Esophagus mucosa (tissue), 1 donor: Measurements from ENCODE around the gene TRAP1. TPM values are rescaled to one million over a fixed set of nuclear protein-coding genes. Genes with fewer than 3 reads are reported as not detected.

Experiments used
- ATAC-seq: fragments of 200-7000 bp; cut with Tn5 transposase; one replicate; pipeline ENCODE4 v1.9.1; 2020
- total RNA-seq: library from RNA; stranded (reverse); gene quantifications from one replicate; pipeline ENCODE4 v1.2.4, GENCODE V29; 2023
- donor health status: DM: yes; HTN: yes; CAD: no.

The TRAP1 gene
- total RNA-seq: 131 TPM

DNA sequence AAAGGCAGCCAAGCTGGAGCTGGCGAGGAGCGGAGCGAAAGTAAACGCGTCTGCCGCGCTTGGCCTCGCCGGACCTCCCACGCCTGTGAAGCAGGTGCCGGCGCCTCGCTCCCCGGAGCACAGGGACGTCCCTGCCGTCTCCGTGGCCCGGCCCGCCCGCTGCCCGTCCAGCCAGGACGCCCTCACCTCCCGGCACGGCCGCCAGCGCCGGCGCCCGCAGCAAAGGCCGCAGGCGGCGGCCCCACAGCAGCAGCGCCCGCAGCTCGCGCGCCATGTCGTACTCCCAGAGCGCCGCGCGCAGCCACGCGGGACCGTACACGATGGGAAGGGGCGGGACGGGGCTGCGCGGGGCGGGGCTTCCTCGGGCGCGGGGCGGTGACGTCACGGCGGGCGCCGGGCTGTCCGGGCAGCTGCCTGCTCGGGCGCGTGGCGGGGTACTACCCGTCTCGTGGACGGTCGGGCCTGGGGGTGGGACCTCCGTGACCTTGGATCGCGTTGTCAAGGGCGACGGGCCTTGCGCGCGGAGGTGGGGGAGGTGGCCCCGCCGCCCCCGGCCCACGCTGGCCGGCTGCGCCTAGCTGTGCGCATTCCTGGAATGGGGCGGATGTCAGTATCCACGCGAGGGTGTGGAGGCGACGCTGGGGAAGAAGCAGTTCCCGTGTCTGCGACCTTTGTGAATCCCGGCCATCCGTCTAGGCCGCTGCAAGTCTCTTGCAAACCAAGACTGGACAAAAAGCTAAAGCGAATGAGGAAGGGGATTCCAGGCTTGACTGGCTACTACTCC lies at the start of gene TRAP1:
TSS of gene TRAP1 (minus strand) at position 290 of the 784 bp plus-strand sequence. CDS start at position 274, 16 bp downstream.
- peak; percentile 98 for ATAC-seq

DNA sequence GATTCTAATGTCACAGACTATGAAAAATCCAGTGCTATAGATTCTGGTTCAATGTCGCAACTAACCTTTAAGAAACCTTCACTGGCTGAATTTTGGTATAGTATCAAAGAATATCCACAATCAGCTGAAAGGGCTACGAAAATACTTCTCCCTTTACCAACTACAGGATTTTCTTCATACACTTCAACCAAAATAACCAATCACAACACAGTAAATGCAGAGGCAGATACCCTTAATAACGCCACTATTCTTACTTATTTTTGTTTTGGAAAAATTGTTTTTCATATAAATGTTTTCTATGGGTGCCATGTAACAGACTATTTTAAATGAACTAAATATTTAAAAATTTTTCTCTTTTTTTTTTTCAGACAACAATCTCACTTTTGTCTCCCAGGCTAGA lies 48.9 kb upstream of the TRAP1 start:
- no peak for ATAC-seq

DNA sequence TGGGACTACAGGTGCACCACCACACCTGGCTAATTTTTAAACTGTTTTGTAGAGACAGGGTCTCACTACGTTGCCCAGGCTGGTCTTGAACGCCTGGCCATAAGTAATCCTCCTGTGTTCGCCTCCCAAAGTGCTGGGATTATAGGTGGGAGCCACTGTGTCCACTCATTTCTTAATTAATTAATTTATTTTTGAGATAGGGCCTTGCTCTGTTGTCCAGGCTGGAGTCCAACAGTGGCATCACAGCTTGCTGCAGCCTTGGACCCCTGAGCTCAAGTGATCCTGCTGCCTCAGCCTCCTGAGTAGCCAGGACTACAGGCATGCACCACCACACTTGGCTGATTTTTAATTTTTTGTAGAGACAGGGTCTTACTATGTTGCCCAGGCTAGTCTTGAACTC lies 47.1 kb upstream of the TRAP1 start:
- ATAC-seq: no peak

DNA sequence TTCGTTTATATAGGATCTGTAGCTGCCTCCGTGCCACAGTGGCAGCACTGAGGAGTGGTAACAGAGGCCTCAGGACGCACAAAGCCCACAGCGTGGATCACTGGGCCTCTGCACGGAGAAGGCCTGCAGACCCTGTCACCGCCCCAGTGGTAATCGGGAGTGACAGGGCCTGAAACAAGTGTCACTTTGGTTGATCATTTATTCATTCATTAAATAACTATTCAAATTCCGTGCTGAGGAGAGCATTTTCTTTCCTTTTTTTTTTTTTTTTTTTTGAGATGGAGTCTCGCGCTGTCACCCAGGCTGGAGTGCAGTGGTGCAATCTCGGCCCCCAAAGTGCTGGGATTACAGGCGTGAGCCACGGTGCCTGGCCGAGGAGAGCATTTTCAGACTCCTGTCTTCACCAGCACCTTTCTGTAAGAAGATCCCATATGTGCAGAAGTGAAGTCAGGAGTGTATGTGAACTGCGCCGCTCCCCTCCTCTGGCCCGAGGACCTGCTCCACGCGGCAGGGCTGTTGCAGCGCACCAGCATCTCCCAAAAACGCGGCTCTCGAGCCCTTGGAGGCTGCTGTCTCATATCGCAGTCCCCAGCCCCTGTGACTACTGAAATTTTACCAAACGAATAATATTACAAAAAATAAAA lies 44.9 kb upstream of the TRAP1 start:
- ATAC-seq: no peak

DNA sequence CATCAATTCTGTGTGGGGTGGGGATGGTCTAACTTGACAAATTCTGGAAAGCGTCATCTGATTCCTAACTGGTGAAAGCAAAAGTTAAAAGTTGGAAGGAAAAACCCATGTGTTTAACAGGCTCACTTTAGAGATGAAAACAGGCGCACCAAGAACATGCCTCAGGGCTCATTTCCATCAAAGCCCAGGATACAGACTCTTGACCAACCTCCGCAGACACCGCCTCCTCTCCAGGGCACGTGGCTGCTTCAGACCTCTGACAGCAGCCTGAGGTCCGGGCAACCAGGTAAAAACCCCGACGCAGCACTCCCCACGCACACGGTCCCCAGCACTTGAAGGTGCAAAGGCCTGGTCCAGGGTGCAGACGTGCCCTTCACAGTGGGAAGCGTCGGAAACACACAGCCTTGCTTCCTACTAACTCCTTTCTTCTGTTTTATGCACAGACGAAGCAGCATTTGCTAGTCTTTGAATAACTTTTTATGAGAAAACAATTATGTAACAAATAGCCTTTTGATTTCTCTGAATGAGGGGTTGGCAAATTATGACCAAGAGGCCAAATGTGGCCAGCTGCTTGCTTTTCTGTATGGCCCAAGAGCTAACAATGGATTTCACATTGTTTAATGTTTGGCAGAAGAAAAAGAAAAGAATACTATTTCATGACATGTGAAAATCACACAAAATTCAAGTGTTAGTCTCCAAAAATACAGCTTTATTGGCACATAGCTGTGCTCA lies 44.2 kb upstream of the TRAP1 start:
- ATAC-seq: no peak

DNA sequence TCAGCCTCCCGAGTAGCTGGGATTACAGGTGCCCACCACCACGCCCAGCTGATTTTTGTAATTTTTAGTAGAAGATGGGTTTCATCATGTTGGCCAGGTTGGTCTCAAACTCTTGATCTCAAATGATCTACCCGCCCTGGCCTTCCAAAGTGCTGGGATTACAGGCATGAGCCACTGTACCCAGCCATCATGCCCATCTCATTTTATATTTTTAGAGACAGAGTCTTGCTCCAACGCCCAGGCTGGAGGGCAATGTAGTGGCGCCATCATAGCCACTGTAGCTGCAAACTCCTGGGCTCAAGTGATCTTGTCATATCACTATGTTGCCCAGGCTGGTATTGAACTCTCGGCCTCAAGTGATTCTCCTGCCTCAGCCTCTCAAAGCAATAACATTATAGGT lies 43.2 kb upstream of the TRAP1 start:
- no peak for ATAC-seq

DNA sequence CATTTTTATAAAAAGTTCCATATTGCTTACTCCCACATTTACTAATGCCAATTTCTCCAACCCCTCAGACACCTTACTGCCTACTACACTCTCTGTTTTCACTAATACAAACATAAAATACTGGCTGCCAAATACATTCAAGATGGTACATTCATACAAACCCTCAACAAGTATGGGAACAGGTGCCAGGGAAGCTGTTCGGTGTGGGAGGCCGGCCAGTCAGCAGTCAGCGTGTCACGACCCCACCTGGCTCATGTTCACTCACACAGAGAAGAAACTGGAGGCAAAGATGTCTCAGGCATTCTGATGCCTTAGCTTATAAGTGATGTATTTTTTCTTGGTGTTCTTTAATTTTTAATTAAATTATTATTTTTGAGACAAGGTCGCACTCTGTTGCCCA lies 42.4 kb upstream of the TRAP1 start:
- no peak for ATAC-seq

DNA sequence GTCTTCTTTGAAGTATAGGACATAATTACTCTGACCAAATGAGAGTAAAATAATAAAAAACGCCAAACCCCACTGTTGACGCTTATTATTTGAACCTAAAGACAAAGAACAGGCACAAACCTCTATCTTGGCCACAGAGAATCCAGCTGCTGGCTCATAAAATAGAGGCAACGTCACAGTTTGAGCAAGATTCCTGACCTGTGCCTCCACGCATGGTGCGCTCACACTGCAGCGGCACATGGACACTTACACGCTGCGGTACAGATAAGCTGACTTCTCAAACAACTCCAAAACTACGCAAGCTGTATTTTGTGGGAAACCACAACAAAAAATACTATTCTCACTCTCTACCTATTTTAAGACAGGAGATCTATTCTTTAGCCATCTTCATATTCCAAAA lies 38.8 kb upstream of the TRAP1 start:
- no peak for ATAC-seq

DNA sequence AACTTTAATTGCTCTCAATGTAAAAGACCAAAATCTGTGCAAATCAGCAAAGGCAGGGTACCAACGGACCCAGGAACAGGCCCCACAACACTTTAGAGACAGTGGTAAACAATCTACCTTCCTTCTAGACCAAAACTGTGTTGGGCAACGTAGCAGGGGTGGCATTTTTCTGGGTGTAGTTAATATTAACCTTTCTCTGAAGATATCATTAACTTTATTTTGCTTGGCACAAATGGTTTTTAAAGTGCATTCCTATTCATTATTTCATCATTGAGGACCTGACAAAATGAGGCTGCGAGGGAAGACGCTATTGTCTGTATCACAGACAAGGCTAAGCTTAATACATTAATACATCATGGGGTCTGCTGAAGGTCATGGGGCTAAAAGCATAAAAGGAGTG lies 37.9 kb upstream of the TRAP1 start:
- no peak for ATAC-seq

DNA sequence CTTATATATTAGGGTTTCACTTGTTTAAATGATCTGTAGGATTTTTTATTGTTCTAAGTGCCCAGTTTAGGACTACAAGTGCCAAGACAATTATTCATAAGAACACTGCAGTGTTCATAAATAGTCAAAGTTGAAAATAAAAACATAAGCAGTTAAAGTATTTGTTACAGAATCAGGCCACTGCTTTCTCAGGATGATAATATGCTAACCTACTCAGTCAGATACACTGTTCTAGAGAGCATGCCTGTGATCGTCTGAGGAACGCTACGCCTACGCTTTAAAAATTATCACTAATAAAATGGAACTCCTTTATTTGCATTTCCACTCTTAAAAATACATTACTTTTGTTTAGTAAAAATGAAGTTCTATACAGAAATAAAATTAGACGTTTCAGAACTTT lies 37.4 kb upstream of the TRAP1 start:
- ATAC-seq: no peak

DNA sequence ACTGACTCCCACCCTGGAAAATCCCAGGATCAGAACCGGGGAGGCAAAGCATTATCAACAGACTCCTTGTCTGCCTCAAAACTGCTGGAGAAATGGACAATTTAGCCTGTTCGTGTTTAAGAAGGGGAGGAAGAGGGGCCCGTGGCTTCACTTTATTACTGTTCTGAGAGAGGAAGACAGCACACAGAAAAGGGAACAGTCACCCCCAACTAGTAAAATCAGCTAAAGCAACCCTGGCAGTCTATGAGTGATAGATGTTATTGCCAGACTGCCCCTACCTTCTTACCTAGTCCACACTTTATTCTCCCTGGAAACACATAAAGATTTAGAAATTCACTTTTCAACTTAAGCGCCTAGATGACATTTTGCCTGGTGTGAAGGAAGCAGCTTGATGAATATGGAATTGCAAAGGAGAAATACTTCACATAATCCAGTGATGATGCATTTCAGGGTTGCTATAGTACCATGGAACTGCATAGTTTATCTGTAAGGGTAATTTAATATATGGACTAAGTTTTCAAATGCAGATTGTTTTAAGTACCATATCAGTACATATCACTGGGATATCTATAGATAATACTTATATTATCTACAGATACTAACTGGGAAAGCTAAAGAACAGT lies 36.9 kb upstream of the TRAP1 start:
- ATAC-seq: no peak

DNA sequence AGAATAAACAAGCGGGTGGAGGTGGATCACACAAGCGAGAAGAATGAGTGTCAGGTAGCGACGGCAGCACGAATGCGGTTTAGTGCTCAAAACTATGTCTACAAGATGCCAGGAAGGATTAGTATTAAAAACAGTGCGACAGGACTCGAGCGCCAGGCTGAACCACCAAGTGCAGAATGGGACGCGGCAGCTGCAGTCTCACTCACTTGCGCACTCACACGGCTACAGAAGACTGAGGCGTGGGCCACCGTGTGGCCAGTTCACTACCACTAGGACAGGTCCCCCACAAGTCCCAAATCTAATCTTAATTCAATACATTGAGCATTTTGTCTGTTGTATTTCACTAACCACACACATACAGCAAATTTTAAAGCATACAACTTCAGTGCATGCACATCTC lies 35.7 kb upstream of the TRAP1 start:
- no peak for ATAC-seq

DNA sequence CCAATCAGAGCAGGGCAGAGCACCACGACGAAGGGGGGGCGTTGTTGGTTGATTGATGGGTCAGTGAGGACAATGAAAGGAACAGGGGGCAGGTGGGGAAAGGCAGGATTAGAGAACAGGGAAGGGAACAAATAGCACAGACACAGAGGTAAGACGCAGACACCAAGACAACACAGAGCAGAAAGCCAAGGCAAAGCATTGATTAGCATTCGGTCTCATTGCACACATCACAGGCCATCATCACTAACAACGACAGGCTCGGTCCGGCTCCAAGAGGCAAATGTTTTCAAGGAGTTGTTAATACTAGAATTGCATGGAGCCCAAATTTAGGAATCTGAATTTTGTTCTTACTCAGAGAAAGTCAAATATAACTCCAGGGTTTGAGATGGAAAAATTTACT lies 34.6 kb upstream of the TRAP1 start:
- ATAC-seq: no peak

DNA sequence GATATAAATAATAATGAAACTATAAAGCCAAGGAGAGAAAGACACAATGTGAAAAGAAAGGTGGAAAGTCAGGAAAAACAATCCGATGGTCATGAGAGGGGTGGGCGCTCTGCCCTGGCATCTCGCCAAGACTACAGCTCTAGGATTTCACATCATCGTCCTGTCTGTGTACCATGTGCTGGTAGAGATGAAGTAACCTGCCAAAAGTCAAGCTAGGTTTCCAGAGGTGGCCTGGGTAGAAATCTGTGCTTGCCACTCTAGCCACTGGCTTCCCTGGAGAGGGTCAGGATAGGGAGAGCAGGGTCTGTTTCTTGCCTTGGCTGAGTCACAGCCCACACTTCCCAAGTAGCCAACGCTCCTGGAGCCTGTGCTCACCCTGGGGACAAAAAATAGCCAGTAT lies 31.0 kb upstream of the TRAP1 start:
- ATAC-seq: no peak

DNA sequence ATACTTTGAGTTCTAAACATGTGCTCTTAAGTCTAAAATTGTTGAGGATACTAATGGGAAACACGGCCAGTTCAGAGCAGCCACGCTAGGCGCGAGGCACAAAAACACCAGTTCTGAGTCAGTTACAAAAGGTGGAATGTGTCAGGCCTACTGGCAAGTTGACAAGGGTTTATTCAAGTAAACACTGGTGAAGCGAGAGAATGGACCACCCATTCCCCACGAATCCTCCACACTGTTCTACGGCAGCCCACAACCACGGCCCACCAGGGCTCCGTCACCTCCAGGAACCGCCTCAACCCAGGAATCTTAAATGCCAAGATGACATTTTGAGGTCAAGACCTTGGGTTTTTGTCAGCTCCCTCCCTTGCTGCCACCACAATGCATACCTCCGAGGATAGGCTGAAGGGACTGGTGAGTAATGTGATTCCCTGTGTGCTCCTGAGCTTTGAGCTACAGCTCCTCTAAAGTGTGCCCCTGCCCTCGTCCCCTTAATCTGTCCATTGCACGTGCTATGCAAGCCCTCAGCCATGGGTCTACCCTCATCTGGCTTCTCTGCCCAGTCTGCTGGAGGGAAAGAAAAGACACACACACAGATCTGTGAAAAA lies 28.5 kb upstream of the TRAP1 start:
- peak; percentile 18 for ATAC-seq

DNA sequence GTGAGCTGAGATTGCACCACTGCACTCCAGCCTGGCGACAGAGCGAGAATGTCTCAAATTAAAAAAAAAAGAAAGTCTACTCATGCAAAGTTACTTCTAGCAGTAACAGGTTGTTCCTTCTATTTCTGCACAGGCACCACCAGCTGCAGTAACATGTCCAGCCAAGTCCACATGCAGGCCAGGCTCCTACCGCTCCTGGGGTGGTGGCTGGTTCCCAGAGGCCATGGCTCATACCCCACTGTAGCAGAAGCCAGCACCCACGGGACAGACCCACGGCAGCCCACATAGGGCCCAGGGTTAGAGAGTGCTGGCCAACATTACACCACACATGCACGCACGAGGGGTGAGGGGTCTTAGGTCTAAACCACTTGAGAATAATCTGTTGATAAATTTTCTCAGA lies 26.7 kb upstream of the TRAP1 start:
- ATAC-seq: no peak

DNA sequence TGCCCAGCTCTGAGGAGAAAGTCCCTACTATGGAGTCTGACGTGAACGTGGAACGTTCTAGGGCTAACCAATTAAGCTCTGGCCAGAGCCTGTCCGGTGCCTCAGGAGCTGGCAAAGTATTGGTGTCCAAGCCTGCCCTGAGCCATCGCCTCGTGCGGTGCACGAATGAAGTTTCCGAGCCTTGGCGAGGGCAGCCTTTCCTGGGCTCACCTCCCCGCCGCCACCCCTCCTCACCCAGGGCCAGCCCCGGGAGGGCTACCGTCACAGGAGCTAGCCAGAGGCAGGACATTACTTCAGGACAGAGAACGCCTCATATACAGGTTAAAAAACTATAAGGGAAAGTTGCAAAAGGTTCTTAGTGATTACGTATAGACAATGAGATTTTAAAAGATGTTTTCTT lies 23.6 kb upstream of the TRAP1 start:
- no peak for ATAC-seq

DNA sequence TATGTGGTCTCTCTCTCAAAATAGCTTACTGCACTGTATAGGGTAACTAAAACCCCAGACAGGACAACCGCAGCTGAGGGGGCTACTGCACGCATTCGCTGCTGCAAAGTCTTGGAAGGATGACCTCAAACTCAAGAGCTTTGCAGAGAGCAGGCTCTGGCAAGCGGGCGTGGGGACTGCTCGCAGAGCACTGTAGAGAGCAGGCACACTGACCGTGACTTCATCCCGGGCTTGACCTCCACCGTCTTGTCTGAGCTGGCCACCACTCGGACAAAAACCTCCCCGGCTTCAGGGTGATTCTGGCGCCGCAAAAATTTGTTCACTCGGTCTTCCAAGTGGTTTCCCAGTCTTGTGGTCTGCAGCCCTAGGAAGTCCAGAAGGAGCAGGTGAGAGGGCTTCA lies 22.9 kb upstream of the TRAP1 start:
- no peak for ATAC-seq

DNA sequence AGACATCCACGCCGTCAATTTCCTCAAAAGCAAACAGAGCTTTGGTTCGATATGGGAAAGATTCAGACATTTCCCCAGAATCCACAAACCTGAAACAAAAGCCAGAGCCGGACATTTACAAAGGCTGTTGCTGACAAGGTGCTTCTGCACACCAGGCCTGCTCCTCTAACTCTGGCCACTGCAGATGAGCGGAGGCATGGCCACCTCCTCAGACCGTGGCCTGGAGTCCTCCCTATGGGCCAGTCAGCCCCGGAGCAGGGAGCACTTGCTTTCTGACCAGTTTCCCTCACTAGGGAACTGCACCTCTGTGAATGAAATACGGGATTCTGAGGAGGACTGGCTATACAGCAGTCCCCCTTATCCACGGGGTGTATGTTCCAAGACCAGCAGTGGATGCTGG lies 22.3 kb upstream of the TRAP1 start:
- no peak for ATAC-seq

DNA sequence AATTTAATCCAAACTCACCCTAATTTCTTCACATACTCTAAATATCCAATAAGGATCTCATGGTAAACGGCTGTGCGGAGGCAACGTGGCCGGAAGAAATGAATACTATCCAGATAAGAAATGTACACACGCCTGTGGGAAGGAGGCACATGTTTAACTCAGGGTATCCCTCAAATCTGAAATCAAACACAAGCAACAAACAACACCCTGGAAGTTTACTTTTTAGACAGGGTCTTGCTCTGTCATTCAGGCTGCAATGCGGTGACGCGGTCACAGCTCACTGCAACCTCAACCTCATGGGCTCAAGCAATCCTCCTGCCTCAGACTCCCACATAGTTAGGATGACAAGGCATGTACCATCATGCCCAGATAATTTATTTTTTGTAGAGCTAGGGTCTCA lies 21.2 kb upstream of the TRAP1 start:
- no peak for ATAC-seq

DNA sequence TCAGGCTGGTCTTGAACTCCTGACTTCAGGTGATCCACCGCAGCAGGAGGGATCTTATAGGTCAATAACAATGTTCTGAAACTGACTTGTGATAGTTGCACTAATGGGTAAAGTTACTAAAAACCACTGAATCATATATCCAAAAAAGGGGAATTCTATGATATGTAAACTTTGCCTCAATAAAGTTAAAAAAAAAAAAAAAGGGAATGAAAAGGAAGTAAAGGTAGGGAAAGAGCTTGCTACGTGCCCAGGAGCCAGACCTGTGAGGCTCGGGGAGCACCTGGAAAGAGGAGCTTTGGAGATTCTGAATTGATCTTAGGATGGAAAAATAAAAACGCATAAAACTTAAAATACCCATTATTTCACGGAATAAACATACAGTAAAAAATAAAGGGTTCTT lies 20.8 kb upstream of the TRAP1 start:
- ATAC-seq: no peak

DNA sequence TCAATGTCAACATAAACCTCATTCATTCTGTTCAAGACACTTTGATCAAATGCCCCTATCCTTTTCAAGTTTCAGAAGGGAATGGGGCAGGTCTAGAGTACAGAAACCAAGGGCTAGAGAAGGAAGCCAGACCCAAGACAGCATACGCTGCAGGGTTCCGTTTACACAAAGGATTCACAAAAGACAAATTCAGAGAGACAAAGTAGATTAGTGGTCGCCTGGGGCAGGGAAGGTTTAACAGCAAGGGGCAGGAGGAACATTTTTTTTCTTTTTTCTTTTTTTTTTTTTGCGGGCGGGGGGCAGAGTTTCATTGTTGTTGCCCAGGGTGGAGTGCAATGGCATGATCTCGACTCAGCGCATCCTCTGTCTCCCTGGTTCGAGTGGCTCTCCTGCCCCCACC lies 19.9 kb upstream of the TRAP1 start:
- ATAC-seq: no peak

DNA sequence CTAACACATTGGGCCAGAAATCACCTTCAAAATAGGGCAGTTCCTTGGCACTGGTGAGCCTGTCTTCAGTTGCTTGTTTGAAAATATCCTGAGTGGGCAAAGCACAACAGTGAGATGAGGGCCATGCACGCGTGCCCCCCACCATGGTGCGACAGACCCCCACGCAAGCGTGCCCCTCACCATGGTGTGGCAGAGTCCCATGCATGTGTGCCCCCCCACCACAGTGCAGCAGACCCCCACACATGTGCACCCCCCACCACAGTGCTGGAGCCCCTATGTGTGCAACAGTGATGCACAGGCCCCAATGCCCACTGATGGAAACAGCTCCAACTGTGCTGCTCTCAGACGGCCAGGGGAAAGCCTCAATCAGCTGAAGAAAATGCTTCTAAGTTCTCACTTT lies 18.8 kb upstream of the TRAP1 start:
- no peak for ATAC-seq
